Glomerular visceral epithelial cell (primary cell): Measurements from ENCODE around the gene AKAP6.

Source experiments
- DNase-seq: peaks from one replicate; pipeline ENCODE4 v3.0.0-alpha.2; 2016; ENCODE audit errors: extremely low spot score

The AKAP6 gene

GRCh38 chr14:32620724-32621123 is 291.6 kb downstream of the AKAP6 start:
- DNase-seq, result no peak

GRCh38 chr14:32621585-32621984 is 292.5 kb downstream of the AKAP6 start:
- DNase-seq, result no peak

DNA sequence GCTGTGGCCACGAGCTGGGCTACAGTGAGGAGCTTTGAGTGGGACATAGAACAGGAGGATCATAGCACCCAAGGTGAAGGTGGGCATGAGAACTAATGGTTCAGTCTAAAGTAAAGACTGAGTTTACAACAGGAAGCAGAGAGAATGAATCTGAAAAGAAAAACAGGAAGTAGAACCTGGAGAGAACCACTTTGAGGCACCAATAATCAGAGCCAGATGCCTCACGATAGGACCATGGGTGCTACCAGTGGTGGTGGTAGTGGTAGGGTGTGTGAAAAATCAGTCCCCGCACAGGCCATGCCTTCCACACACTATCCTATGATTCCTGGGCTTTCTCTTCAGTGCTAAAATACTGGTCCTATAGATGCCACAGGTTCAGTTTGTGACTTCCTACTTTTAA is 293.6 kb downstream of the AKAP6 start:
- no peak for DNase-seq

- peak; percentile 37 for DNase-seq
These were observed 294.4 kb downstream of the AKAP6 start for GRCh38 chr14:32623300-32624093.

DNA sequence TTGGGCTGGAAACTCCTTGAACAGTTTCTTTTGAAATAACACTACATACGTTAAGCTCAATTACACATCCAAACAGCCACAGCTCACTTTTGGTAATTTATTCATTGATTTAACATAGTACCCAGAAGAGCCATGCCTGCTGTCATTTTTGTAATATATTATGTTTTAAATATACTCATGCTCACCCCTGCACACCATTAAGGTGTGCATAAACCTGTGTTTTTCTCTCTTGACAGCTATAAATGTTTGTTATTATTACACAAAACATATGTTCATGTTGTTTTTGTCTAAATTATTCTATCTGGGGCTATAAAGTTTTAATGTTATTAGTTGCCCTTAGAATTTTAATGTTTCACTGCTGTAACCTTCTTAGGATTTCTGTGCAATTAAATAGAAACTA is 296.1 kb downstream of the AKAP6 start:
- DNase-seq, result no peak

DNA sequence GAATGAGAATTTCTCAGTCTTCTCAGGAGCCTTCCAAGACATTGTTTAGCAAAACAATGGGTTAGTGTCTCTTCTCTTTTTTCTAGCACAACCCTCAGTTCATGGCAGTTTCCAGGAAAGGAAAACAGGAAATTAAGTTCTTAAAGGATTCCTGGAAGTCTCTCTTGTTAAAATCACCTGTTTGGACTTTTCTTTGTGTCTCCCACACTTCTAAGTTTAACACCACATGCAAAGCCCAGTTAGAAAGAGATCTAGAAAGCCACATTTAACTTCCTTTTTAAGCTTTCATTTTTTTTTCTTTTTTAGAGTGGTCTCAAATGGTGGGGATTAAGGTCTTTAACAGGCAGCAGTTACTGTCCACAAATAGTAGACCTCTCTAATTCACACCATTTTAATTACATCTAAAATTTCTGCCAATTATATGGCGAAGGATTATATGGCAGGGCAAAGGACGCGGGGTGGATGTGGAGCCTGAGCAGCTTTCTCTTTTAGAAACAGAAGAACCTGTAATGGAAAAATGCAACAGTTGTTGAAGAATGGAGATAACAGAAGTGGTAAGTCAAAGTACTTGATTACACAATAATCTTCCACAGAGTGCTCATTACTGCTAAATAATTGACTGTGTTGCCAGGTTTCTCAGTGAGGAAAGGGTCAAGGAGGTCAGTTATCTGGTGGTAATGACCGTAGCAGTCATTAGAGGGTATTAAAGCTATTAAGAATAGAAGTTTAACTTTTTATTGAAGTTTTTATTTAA is 298.6 kb downstream of the AKAP6 start:
- DNase-seq, result no peak

DNA sequence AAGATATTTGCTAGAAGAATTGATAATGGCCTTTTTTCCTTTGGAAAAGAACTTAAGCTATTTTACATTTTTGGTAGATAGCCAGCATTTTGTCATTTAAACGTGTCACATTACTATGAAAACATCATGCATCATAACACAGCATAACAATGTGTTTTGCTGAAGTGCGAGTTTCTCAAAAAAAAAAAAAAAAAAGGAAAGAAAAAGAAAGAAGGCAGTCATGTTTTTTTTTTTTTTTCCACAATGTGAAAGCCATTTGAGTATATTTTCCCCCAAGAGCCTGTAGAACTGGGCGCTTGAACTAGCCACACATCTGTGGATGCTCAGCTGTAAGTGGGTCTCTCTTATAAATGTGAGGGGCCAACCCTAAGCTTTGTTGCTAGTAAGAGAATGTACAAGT is 300.1 kb downstream of the AKAP6 start:
- DNase-seq, result no peak

DNA sequence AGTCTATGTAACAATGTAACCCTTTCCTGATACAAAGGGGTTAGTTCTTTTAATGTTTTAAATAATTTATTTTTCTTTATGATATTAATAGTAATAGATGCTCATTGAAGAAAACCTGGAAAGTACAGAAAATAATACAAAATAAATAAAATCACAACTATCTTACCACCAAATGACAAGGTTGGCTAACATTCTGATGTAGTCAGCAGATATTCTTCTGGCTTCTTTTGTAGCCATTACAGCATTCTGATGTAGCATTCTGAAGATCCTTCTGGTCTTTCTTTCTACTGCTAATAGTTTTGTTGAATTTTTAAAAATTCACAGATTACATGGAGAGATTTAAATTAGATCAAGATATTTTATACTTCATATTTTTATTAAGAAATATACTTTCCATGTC is 301.6 kb downstream of the AKAP6 start:
- DNase-seq, result no peak

- no peak for DNase-seq
These were observed 304.2 kb downstream of the AKAP6 start for GRCh38 chr14:32633224-32633859.

- DNase-seq, result no peak
These were observed 304.8 kb downstream of the AKAP6 start for GRCh38 chr14:32633930-32634329.

DNA sequence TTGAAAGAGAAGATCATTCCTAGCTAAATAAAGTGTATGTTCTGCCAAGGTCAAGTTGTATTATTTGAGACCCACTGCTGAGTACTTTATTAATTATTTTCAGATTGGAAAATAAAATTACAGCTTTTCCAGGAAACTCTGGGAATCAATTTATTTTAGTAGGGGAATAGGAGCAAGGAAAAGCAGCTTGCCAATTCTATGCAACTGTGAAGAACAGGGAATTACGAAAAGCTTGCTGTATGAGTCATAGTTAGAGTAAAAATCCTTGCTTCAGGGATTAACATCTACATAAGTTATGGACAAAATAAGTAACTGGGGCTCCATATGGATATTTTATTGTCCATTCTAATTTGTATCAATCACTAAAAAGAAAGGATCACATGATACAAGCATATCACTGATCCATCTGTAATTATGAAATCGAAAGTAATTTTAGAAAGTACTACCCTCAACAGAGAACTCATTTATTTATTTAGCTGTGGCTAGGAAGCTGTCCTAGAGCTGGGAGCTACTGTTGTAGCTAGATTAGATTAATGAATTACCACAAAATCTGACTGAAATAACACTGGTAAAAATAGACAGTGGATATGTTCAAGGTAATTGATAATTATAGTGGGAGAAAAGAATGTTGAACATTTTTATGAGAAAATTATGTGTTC is 306.1 kb downstream of the AKAP6 start:
- peak; percentile 18 for DNase-seq

DNA sequence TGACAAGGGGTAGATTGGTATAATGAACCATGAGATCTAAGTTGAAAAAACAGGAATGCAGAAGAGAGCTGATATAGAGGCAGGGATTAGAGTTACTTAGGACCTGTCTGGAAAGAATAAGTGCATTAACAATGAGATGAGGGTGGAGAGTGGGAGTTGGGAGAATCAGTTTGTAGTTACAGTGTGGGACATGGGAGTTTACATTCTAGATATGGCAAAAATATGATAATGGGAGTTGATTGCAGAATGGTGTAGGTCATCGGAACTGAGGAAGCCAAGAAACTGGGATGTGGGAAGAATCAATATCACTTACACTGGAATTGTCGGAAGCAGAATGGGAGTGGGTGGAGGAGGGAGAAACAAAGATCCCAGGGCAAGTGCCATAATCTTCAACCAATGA is 308.5 kb downstream of the AKAP6 start:
- no peak for DNase-seq

DNA sequence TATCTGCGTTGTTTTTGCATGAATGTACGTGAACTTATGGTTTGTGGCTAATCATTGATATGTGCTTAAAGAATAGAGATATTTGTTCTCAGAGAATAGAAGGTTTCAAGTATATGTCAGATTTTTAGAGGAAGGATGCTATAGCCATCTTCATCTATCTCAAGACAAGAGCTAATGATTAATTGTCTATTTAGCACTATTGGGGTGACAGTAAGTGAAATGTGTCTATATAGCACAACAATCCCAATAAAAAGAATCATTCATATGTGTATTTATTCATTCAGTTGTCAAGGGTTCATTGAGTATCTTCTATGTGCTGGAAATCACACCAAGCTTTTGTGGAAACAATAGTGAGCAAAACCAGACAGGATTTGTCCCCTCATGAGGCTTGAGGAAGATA is 310.1 kb downstream of the AKAP6 start:
- DNase-seq, result no peak

GRCh38 chr14:32645551-32645950 is 316.5 kb downstream of the AKAP6 start:
- DNase-seq, result no peak

DNA sequence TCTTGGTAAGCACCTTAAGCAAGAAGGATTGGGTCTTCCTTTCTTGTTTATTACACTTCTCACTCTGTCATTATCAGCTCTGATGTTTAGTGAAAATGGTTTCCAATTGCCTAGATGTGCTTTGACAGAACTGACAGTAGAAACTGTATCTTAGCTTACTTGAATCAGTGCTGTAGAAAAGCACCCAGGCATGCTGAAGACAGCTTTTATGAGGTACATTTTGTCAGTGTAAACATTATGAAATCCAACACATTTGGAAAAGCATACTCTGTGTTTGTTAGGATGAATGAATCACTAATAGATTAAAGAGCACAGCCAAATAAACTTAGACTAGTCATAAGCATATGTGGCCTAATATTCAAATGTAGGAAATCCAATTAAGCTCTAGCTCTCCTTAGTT is 319.3 kb downstream of the AKAP6 start:
- DNase-seq, result no peak

- DNase-seq, result no peak
These were observed 320.9 kb downstream of the AKAP6 start for GRCh38 chr14:32650030-32650429.

GRCh38 chr14:32650665-32651064 is 321.6 kb downstream of the AKAP6 start:
- DNase-seq, result no peak

DNA sequence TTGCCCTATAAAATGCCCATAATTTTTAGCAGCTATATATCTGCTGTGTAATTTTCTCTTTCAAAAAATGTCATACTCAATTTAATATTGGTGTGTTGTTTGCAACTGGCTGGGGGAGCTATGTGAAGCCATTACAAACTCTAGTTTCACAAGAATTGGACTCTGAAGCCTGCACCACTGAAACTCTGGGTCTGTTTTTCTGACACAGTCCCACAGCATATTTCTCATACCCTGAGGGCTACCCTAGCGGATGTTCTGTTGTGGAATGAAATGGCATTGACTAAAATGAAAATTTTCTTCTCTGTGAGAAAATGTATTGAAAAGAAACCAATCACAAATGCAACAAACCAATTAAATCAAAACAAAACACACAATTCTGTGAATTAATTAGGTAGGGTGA is 325.0 kb downstream of the AKAP6 start:
- no peak for DNase-seq

DNA sequence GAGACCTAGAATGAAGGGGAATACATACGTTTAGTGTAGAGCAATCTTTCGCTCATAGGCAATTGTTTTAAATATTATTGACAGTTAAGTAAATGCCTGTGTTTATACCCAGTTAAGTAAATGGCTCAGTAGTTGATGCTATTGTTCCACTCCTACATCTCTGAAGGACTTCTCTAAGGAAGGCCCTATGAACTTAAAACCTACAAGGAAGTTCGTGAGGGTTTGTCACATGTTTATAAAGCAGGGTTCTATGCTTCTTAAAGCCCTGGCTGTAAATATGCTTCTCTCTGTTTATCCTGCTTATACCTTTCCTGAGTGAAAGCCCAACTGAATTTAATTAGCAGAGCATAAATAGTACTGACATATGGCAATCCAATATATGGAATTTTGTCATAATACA is 327.5 kb downstream of the AKAP6 start:
- DNase-seq, result no peak

- DNase-seq, result no peak
These were observed 328.0 kb downstream of the AKAP6 start for GRCh38 chr14:32657081-32657480.

DNA sequence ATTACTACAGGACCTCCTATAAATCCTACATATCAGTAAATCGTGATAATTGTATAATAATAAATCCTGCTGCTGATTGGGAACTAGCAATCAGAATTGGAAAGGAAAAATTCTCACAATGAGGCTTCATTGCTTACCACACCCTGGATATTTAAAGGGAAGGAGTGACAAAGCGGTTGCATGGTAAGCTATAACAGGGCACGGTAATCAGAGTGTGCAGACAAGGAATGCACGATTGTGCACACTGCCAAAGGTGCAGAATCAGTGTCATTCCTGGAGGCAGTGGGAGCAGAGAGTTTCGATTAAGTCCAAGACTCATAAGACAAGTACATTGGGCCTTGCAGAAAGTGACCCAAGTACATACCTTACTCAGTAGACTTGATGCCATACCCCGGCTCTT is 332.1 kb downstream of the AKAP6 start:
- no peak for DNase-seq

DNA sequence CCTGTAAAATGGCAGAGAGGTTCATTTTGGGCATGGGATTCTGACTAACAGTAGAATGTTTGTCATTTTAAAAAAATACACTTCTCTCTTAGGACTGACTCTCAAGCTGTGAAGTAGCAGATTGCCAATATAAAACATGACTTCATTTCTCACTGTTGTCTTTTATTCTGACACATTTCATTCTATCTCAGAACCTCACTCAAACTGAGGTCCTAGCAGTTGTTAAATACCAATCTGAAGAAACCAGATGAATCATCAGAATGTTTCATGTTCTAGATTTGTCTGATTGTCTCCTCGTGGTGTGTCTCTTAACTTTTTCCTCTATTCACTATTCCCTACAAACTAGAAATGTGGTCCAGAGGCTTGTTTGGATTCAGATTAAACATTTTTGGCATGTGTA is 333.1 kb downstream of the AKAP6 start:
- DNase-seq, result no peak
